Suprapubic skin (tissue), 4 donors: Measurements from ENCODE around the gene SUFU. TPM values are rescaled to one million over a fixed set of nuclear protein-coding genes. Genes with fewer than 3 reads are reported as not detected.

Experiments
- DNase-seq, 2 donors: peaks; one replicate each; pipeline ENCODE4 v3.0.0-alpha.2; 2019; ENCODE audit warnings: low spot score in 2 of 2
- H3K27ac ChIP-seq: fragments of 200-600 bp; sonication (generic); one replicate; pipeline ENCODE4 v1.5.1; 2019
- H3K27me3 ChIP-seq: fragments of 200-600 bp; sonication (generic); one replicate; pipeline ENCODE4 v1.5.1; 2019
- H3K36me3 ChIP-seq: fragments of 200-600 bp; sonication (generic); one replicate; pipeline ENCODE4 v1.5.1; 2019
- H3K4me1 ChIP-seq: fragments of 200-600 bp; sonication (generic); one replicate; pipeline ENCODE4 v1.5.1; 2019
- H3K4me3 ChIP-seq: fragments of 200-600 bp; sonication (generic); one replicate; pipeline ENCODE4 v1.5.1; 2019; ENCODE audit warnings: mild to moderate bottlenecking
- H3K9me3 ChIP-seq: fragments of 200-600 bp; sonication (generic); one replicate; pipeline ENCODE4 v1.5.1; 2019
- EP300 ChIP-seq: sonication (generic); formaldehyde crosslinking; IDR thresholded peaks from one replicate; pipeline ENCODE4 v1.6.1; 2017; ENCODE audit warnings: antibody characterized with exemption
- POLR2A ChIP-seq, 2 donors: fragments of 450-650 bp; IDR thresholded peaks; one replicate each; pipeline ENCODE4 v1.6.1; 2017; ENCODE audit warnings: antibody characterized with exemption in 2 of 2, mild to moderate bottlenecking in 2 of 2, moderate library complexity in 2 of 2
- POLR2AphosphoS5 ChIP-seq, 3 donors: sonication (generic); formaldehyde crosslinking; IDR thresholded peaks; one replicate each; pipeline ENCODE4 v1.6.1; 2017; ENCODE audit warnings: antibody characterized with exemption in 3 of 3
- WGBS: methylation state at CpG from one replicate; pipeline ENCODE4 v1.1.5; 2018; 5-methylcytosine and 5-hydroxymethylcytosine counted together
- total RNA-seq, 4 donors: library from RNA; depleted of rRNA; stranded (reverse); fragments of >200 nt; gene quantifications; one replicate each; pipeline ENCODE4 v1.1.0, GENCODE V29; 2016
- TF ChIP-seq, protein P1 (sequence below), 2 donors: fragments of 200-600 bp in 1 of 2; fragments of 450-650 bp in 1 of 2; sonication (generic) in 1 of 2; IDR thresholded peaks; one replicate each; pipeline ENCODE4 v1.5.1; 2016 to 2019; ENCODE audit warnings: antibody characterized with exemption in 2 of 2, mild to moderate bottlenecking in 1 of 2, moderate library complexity in 1 of 2

Gene SUFU
- total RNA-seq, 4 donors from 2014 or later, result 15.3 to 22.7 (median 18.9) TPM

DNA sequence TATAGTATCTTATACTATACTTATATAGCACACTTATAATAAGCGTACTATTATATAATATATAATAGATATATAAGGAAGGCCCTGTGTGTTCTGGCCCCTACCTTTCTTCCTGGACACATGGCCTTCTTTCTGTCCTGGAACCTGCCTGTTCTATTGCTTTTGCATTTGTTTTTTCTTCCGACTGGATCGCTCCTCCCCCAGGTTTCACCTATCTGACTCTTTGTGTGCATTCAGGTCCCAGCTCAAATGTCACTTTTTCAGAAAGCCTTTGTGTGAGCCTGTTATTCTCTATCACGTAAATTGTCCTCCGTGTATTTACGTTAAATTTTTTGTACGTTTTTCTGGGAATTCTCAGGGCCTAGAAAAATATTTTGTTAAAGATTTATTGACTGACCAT, 137.6 kb downstream of the SUFU start:
- Histone ChIP-seq H3K27me3 (no peaks in the 10 kb centered on the region), H3K36me3 (no peaks in the 10 kb centered on the region), H3K4me3 (peak overlapping the region; percentile 73), H3K9me3 (no peaks in the 10 kb centered on the region), H3K4me1 (peaks cover 9% of the 10 kb centered on the region), H3K27ac (peak overlapping the region; percentile 99)
- TF ChIP-seq POLR2A (IDR thresholded peaks at IDR 0.05) (no peak), POLR2AphosphoS5 (IDR thresholded peaks at IDR 0.05) (no peak), EP300 (no peak)
- TF ChIP-seq, protein P1, sequence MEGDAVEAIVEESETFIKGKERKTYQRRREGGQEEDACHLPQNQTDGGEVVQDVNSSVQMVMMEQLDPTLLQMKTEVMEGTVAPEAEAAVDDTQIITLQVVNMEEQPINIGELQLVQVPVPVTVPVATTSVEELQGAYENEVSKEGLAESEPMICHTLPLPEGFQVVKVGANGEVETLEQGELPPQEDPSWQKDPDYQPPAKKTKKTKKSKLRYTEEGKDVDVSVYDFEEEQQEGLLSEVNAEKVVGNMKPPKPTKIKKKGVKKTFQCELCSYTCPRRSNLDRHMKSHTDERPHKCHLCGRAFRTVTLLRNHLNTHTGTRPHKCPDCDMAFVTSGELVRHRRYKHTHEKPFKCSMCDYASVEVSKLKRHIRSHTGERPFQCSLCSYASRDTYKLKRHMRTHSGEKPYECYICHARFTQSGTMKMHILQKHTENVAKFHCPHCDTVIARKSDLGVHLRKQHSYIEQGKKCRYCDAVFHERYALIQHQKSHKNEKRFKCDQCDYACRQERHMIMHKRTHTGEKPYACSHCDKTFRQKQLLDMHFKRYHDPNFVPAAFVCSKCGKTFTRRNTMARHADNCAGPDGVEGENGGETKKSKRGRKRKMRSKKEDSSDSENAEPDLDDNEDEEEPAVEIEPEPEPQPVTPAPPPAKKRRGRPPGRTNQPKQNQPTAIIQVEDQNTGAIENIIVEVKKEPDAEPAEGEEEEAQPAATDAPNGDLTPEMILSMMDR (IDR thresholded peaks at IDR 0.05), result no peak
- WGBS, result 23% methylated on average over 7 of the region's 7 CpGs
- no peak for DNase-seq

DNA sequence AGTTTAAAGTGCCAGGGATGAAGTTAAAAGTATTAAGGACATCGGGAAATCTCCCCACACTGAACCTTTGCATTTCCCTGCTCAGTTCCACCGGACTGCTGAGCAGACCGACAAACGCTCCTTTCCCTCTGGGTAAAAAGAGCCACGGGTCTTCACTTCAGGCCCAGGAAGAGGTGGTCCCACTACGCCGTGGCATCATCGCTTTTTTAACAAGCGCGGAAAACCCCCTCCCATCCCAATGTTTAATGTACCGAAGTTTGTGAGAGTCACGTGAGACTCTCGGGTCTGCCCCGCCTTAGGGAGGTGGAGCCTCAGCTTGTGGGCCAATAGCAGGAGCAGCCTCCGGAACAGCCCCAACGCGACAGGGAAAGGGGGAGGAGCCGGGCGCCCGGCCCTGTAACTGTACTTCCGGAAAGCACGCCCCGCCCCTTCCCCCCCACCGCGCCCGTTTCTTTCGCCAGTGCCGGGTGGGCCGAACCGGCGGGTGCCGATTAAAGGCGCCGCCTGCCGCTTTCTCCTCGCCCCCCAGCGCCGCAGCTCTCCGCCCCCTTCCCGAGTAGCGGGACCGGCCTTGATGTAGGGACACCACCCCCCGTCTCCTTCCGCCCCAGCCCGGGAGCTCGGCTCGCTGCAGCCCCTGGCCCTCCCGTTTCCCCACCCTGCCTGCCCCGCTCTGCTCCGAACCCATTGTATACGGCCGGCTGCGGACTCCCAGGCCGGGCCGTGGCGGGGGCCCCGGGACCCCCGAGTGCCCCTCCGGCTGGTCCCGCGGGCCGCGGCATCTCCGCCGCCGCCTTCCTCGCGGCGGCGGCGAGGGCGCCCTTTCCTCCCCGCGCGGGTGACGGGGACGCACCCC, 138.3 kb downstream of the SUFU start:
- H3K4me1 ChIP-seq, result peaks cover 16% of the 10 kb centered on the region
- H3K27ac ChIP-seq, result peak overlapping the region; percentile 99
- H3K36me3 ChIP-seq, result no peaks in the 10 kb centered on the region
- no peaks in the 10 kb centered on the region for H3K27me3 ChIP-seq
- no peaks in the 10 kb centered on the region for H3K9me3 ChIP-seq
- WGBS, result 0% methylated on average over 6 of the region's 77 CpGs
- peak overlapping the region; percentile 73 for H3K4me3 ChIP-seq
- peak; percentile 99 to 100 for DNase-seq
- TF ChIP-seq POLR2A (IDR thresholded peaks at IDR 0.05) (peak; percentile 62 to 72), POLR2AphosphoS5 (IDR thresholded peaks at IDR 0.05) (peak; percentile 32 to 50 (median 45)), EP300 (no peak)
- TF ChIP-seq, protein P1 (IDR thresholded peaks at IDR 0.05), result no peak

DNA sequence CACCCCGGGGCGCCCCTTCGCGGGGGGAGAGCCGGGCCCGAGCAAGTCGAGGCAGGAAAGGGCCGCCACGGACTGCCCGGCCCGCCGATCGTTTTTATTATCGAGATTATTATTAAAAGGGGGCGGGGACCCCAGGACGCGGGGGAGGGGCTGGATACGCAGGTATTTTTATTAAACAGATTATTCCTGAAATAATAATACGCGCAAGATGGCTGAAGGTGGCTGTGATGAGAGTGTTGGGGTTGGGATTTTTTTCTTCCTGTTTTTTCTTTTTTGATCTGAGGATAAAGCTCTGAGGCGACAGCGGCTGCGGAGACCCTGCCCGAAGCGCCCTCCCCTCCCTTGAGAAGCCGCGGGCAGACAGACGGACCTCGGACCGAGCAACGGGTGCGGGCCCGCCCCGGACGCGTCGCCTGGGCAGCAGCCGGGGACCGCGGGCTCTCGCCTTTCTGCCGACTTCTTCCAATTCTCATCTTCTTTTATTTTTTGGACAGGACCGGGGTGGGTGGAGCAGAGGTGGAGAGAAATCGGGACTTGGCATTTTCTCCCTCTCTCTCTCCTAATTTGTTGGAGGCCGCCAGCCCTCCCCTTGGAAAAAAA, 139.1 kb downstream of the SUFU start:
- H3K36me3 ChIP-seq, result no peaks in the 10 kb centered on the region
- peaks cover 23% of the 10 kb centered on the region for H3K4me1 ChIP-seq
- no peaks in the 10 kb centered on the region for H3K9me3 ChIP-seq
- no peaks in the 10 kb centered on the region for H3K27me3 ChIP-seq
- DNase-seq, result no peak
- under 1% methylated on average over 38 of the region's 45 CpGs for WGBS
- TF ChIP-seq POLR2AphosphoS5 (IDR thresholded peaks at IDR 0.05), result peak in 1 of 3 donors; percentile 24
- TF ChIP-seq POLR2A (IDR thresholded peaks at IDR 0.05), result peak; percentile 60 to 75
- no peak for TF ChIP-seq EP300
- peak overlapping the region; percentile 99 for H3K27ac ChIP-seq
- H3K4me3 ChIP-seq, result peak overlapping the region; percentile 73

DNA sequence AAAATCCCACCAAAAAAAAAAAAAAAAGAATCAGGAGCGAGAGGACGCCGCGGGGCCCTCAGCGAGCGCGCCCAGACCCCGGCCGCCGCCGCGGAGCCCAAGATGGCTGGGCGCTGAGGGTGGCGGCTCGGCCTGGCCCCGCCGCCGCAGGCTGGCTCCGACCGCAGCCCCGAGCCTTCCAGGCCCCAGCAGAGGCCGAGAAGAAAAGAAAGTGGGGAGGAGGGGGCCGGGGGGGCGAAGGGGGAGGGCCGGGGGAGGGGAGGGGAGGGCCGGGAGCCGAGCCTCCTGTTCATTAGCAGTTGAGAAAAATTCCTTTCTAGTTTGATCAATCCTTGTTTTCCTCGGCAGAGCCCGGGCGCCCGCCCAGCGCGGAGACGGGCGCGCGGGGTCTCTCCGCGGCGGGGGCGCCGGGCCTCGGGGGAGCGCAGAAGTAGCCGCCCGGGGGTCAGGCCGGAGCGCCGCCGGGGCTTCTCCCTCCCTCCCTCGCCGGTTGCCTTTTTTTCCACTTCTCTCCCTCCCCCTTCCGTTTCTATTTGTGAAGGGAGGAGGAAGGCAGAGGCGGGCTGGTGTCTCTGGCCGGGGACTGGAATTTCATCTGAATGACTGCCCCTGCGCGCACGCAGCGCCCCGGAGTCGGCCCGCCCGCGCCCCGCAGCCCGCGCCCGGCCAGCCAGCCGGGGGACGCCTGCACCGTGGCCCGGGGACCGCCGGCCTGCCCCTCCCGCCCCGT, 139.7 kb downstream of the SUFU start:
- no peaks in the 10 kb centered on the region for H3K9me3 ChIP-seq
- no peaks in the 10 kb centered on the region for H3K27me3 ChIP-seq
- peak overlapping the region; percentile 73 for H3K4me3 ChIP-seq
- peak overlapping the region; percentile 99 for H3K27ac ChIP-seq
- no peaks in the 10 kb centered on the region for H3K36me3 ChIP-seq
- peaks cover 30% of the 10 kb centered on the region for H3K4me1 ChIP-seq
- DNase-seq, result peak in 1 of 2 donors; percentile 91
- TF ChIP-seq POLR2AphosphoS5 (IDR thresholded peaks at IDR 0.05) (no peak), POLR2A (IDR thresholded peaks at IDR 0.05) (peak in 1 of 2 donors; percentile 57)
- WGBS, result under 1% methylated on average over 56 of the region's 76 CpGs

DNA sequence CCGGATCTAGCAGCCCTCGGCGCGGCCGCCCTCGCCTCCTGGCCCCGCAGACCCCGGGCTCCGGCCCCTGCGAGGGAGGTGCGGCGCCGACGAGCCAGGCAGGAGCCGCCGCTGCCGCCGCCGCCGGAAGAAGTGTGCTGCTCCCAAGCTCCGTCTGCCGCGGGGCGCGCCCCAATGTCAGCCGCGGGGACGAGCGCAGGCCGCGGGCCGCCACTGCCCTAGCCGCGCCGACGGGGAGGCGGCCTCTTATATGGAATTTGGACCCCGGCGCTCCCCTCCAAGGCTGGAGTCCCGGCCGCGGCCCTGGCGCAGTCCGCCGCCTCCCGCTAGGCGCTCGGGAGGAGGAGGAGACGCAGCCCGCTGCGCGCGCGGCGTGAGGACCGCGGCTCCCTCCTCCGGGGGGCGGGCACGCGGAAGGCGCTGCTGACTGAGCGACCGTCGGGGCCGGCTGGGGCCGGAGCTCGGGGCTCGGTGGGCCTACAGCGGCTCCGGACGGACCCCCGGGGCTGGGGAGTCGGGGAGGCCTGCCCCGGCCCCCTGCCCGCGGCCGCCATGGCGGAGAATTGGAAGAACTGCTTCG, 140.4 kb downstream of the SUFU start, which contains the start of gene TRIM8:
Gene TRIM8 (plus strand): TSS at position 414 of the 580 bp plus-strand sequence. CDS start 139 bp downstream, at position 553.
- DNase-seq, result no peak
- no peaks in the 10 kb centered on the region for H3K27me3 ChIP-seq
- H3K36me3 ChIP-seq, result no peaks in the 10 kb centered on the region
- peak within 1 kb of the TSS; percentile 99 for H3K27ac ChIP-seq
- no peaks in the 10 kb centered on the region for H3K9me3 ChIP-seq
- TF ChIP-seq POLR2AphosphoS5 (IDR thresholded peaks at IDR 0.05) (no peak), POLR2A (IDR thresholded peaks at IDR 0.05) (no peak), EP300 (no peak)
- TF ChIP-seq, protein P1 (IDR thresholded peaks at IDR 0.05), result no peak
- peaks cover 37% of the 10 kb centered on the region for H3K4me1 ChIP-seq
- peak within 1 kb of the TSS; percentile 73 for H3K4me3 ChIP-seq
- WGBS, result no CpG with 5 or more reads among the region's 80 CpGs
